ENCODE data around the gene ZFAND6.
"Not testable (repeated sequence)": the region's sequence is repeated elsewhere in the genome, so short reads cannot be mapped to it uniquely, and the experiment has no call there.

ZFAND6 gene

DNA sequence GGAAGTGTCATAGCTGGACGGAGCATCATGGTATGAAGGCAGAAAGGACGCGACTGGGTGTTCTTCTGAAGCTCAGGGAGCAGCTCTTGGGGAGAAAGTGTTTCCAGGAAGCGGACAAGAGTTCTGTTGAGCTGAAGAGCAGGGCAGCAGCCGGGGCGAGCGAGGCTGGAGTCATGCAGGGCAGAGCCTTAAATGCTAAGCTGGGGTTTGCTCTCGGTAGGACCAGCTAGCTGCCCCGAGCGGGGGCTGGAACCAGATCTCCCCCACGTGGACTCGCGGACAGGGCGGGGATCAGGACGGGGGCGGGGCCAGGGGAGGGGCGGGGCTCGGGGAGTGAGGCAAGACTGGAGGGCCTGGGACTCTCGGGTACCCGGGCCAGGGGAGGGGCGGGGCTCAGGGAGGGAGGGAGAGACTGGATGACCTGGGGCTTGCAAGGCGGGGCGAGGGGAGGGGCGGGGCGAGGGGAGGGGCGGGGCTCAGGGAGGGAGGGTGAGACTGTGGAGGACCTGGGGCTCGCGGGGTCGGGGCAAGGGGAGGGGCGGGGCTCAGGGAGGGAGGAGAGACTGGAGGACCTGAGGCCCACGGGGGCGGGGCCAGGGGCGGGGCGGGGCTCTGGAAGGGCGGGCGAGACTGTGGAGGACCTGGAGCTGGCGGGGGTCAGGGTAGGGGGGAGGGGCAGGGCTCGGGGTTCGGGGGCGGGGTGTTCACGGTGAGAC lies 92.9 kb downstream of the ZFAND6 start:
- peak; percentile 86 for DNase-seq

DNA sequence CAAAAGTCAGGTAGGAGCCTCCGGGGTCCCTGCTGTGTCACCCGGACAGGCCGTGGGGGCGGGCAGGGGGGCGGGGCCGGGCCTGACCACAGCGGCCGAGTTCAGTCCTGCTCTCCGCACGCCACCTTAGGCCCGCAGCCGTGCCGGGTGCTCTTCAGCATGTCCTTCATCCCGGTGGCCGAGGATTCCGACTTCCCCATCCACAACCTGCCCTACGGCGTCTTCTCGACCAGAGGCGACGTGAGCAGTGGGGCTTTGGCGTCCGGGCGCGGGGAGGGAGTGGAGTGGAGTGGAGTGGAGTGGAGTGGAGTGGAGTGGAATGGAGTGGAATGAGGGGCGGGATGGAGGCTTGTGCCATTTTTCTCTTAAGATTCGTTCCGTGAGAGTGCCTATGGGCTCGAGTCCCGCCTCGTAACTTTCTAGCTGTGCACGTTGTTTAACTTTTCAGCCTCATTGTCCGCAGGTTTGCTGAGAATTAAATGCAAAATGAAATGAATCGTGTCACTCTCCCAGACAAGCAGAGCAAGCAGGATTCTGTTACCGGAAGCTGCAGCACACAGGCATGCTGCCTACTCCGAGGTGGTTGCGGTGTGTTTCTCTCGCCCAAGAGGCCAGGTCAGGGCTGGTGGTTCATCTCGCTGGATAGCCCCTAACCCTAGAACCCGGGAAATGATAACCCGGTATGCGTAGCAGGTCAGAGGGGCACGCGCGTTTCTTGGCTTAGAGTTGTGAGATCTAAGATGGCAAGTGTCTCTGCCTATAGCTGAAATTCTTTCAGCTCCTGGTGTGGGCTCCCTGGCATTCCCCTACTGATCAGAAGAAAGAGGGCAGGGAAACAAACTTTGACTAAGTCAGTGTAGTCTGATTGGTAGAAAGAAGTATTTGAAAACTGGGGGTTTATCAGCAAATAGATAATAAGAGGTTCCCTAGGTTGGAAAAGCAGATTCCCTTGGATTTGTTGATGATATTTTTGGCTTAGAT lies 93.7 kb downstream of the ZFAND6 start, which contains the start of gene FAH:
TSS of gene FAH (plus strand) at position 104 of the 981 bp plus-strand sequence. CDS start at position 160, 56 bp downstream.
- no peak for DNase-seq

DNA sequence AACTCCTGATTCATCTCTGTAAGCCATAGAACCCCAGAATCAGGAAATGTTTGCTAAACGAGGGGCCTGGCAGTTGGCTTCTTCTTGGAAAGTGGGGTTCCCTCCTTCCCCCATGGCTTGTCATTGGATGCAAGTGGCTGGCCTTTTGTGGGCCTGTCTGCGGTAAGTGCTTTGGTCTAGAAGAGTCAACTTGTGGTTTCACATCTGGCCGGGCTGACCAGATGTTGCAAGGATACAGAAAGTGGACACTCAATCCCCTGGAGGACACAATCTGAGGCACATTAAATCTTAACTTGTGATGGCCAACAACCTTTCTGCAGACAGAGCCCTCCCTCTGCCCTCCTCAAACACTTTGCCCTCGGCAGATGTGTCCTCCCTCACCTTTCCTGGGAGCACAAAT lies 94.4 kb downstream of the ZFAND6 start:
- no peak for DNase-seq

DNA sequence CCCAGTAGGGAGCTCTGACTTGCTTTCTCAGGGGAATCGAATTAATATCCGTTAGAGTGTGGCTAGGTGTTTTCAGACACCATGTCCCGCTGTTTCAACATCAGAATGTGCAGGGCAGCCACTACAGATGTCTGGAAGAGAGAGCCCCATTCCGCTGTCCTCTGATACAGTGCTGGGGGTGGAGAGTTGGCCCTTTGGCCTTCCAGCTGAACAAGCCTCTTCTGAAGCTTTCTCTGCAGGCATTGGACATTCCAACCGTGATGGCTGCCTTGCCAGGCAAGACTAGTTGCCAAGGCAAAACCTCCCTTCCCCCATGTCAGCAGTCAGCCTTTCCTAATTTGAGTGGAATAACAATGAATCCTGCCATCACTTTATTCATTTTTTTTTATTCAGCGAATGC lies 94.9 kb downstream of the ZFAND6 start:
- DNase-seq, result no peak

DNA sequence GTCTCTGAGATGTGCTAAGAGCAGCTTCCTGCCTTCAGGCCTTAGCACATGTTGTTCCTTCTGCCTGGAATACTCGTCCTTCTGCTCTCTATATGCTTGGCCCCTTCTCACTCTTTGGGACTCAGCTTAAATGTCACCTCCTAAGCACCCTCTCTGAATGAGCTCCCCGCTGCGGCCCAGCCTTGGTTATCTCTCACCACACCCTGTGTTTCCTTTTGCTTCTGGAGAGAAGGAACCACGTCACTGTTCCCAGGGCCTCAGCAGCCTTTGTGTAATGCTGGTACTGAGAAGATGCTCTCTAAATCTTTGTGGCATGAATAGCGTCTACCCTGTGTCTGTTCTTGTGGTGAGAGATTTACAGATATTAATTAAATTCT lies 95.5 kb downstream of the ZFAND6 start:
- DNase-seq, result no peak

DNA sequence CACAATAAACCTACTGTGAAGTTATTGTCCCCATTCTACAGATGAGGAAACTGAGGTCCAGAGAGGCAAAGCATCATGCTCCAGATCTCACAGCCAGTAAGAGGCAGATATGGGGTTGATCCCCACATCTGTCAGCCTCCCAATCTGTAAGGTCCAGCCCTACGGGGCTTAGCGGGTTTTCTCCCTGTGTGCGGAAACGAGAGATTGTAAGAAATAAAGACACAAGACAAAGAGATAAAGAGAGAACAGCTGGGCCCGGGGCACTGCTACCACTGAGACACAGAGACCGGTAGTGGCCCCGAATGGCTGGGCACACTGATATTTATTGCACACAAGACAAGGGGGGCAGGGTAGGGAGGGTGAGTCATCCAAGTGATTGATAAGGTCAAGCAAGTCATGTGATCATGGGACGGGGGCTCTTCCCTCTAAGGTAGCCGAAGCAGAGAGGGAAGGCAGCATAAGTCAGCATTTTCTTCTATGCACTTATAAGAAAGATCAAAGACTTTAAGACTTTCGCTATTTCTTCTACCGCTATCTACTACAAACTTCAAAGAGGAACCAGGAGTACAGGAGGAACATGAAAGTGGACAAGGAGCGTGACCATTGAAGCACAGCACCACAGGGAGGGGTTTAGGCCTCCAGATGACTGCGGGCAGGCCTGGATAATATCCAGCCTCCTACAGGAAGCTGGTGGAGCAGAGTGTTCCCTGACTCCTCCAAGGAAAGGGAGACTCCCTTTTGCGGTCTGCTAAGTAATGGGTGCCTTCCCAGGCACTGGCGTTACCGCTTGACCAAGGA lies 96.1 kb downstream of the ZFAND6 start:
- DNase-seq, result not testable (repeated sequence)

DNA sequence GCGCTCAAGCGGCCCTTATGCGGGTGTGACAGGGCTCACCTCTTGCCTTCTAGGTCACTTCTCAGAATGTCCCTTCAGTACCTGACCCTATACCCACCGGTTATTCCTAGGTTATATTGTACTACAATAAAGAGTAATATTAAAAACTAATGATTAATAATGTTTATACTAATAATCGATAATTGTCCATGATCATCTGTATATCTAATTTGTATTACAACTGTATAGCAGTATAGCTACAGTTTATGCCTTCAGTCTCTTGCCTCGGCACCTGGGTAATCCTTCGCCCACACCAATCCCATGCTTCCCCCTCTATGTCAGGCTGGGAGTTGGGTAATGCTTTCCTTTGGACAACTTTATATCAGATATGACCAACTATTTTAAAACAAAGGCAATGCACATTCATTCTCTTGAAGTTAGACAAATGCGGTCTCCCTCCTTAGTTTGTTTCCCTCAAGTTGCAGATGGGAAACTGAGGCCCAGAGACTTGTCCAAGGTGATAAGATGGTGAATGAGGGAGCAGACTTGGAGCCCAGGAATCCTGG lies 96.8 kb downstream of the ZFAND6 start:
- DNase-seq, result no peak

DNA sequence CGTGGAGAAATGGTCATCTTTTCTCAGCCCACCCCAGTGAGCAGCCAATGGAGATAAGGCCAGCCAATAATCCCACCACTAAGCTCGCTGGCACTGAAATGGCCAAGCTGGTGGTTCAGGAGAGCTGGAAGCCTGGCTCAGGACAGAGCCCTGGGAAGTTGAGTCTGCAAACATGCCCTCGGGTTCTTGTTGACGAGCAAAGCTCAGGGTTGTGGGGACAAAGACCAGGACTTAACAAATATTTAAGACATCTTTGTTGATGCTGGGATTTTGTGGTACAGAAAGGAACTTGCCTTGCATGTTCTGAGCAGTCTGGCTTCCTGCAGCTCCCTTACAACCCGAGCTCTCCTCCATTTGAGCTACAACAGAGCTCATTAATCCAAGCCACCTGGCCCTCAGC lies 97.7 kb downstream of the ZFAND6 start:
- no peak for DNase-seq

DNA sequence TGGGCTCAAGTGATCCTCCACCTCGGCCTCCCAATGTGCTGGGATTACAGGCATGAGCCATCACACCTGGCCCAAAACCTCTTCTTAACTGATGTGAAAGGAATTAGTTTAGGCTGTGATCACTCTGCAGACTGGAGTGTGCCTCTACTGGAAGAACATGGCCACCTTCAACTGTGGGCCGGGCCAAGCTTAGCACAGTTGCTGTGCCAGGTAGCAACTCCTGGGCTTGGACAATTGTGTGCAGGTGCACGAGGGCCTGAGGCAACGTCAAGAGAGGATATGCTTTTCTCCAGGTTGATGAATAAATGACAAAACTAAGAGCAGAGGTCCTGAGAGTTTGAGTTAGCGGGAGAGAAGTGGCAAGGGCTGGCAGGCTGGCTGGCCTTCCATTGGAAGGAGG lies 99.8 kb downstream of the ZFAND6 start:
- no peak for DNase-seq

DNA sequence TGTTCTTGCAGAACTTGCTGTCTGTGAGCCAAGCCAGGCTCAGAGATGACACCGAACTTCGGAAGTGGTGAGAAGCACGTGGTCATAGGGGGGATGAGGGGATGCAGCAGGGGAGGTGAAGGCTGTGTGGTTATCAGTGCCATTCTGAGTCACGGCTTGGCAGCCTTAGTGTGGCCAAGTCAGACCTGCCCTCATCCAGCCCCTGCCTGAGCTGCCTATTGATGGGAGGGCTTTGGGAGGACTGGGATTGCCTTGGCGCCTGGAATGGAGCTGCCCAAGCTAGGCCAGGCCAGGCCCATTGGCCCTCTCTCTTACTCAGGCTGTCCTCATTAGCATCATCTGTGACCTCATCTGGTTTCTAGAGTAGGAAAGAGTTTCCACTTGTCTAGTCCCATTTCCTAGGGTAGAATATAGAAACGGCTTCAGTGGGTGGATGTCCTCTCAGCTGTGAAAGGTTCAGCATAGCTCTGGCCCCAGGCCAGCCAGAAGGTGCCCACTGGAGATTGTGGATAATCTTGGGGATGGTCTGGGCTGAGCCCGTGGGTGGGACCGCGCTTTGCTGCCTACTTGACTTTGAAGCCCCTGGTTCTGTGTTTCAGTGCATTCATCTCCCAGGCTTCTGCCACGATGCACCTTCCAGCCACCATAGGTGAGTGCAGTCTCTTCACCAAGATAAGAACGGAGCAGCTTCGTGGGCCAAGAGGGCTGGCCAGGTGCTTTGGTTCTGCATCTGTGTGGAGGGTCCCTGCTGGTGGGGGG lies 100.5 kb downstream of the ZFAND6 start:
- no peak for DNase-seq

DNA sequence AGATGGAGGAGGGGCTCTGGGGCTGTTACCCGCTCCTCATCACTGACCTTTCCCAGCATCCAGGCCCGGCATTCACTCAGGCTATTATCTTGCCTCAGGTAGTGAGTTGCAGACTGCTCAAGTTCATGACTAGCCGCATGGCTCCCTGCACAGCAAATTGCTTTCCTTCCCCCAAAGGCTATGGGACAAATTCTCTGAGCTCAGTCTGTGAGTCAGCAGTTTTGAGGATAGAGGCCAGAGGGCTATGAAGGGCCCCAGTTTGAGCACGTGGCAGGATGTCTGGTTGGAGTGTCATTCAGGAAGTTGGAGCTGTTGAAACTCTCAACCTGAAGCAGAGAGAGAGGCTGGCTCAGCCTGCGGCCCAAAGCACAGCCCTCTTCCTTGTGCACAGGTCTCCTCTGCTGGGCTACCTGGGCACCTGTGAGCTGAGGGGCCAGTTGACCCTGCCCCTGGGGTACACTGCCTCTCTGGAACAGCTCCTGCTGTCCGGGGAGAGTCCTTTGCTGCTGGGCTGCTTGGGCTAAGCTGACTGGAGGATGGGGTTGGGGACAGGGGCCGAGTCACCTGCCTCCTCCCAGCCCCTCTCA lies 101.2 kb downstream of the ZFAND6 start:
- no peak for DNase-seq

DNA sequence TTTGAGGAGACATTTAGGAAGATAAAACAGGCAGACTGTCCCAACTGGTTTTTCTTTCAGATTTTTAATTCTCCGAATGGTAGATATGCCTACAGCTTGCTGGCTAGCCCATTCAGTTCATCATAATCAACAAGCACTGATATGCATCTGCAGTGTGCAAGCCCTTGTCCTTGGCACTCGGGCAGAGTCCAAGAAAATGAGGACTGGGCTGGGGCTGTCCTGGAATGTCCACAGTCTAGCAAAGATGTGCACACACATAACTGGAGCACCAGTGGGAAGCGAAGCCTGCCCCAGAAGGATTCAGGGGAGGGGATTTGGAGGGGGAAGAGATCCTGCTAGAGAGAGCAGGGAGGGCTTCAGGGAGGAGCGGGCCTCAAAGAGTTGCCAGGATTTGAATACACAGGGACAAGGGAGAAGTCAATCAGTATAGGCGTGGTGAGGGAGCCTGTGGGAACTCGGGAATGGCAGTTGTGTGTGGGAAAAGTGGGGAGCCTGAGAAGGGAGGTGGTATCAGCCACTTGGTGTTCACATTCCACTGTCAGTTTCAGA lies 102.1 kb downstream of the ZFAND6 start:
- no peak for DNase-seq

DNA sequence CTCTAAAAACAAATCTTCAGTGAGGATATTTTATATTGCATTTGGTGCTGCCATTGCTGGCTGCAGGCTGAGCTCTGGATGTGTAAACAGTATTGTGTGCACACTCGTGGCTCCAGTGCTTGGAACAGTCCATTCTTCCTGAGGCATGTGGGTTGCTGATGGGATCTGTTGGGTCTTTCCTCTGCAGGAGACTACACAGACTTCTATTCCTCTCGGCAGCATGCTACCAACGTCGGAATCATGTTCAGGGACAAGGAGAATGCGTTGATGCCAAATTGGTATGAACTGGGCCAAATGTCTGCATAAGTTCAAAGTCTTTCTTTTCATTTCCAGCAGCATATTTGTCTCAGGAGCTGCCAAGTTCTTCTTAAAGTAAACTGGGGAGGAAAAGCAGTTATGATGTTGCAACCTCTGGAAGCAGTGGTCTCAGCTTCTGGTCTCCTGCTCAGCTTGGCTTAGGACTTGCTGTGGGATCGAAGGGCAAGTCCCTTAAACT lies 102.6 kb downstream of the ZFAND6 start:
- DNase-seq, result no peak

DNA sequence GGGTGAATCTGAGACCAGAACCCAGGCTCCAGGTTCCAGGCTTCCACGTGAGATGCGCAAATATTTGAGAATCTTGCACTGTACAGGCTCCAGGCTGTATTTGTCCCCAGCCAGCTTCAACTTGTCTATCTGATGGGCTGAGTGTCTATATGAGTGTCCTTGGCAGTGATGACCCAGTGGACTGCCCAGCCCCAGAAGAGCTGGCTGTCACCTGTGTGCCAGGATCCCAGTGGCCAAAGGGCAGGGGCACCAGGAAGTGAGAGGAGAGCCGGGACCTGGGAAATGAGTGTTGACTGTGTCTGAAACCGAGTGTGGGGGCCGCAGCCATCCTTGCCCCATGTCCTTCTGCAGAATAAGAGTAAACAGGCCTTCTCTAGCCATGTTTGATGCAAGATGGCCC lies 103.7 kb downstream of the ZFAND6 start:
- DNase-seq, result no peak

DNA sequence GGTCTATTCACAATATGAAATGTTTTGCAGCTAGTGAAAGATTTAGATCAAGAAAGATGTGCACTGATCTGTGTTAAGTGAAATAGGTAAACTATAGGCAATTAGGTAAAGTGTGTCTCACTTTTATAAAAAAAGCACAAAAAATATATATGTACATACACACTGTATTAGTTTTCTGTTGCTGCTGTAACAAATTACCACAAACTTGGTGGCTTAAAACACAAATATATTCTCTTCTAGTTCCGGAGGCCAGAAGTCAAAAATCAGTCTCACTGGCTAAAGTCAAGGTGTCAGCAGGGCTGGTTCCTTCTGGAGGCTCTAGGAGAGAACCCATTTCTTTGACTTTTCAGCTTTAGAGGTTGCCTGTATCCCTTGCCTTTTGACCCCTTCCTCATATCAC lies 104.4 kb downstream of the ZFAND6 start:
- DNase-seq, result no peak

DNA sequence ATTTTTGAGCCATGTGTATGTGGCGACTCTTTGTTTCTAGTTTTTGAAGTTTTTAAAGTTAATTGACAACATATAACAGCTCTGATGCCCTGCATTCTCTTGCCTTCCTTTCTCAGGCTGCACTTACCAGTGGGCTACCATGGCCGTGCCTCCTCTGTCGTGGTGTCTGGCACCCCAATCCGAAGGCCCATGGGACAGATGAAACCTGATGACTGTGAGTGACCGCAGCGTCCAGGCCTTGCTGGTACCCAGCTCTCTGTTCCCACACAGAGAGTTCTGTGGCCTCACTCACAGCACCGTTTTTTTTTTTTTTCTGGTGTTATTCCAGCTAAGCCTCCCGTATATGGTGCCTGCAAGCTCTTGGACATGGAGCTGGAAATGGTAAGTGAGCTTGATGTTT lies 108.5 kb downstream of the ZFAND6 start:
- DNase-seq, result no peak

DNA sequence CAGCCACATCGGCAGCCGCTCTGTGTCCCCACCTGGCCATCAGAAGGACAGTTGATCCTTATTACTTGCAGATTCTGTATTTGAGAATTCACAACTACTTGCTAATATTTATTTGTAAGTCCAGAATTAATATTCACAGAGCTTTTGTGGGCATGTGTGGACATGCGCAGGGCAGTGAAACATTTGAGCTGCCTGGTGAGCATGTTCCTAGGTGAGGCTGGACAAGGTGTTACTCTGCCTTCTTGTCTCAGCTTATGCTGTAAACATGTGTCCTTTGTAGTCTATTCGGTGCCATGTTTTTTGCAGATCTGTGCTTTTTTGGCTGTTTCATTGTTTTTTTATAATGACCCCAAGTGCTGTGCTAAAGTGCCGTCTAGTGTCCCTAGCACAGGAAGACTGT lies 108.9 kb downstream of the ZFAND6 start:
- no peak for DNase-seq

DNA sequence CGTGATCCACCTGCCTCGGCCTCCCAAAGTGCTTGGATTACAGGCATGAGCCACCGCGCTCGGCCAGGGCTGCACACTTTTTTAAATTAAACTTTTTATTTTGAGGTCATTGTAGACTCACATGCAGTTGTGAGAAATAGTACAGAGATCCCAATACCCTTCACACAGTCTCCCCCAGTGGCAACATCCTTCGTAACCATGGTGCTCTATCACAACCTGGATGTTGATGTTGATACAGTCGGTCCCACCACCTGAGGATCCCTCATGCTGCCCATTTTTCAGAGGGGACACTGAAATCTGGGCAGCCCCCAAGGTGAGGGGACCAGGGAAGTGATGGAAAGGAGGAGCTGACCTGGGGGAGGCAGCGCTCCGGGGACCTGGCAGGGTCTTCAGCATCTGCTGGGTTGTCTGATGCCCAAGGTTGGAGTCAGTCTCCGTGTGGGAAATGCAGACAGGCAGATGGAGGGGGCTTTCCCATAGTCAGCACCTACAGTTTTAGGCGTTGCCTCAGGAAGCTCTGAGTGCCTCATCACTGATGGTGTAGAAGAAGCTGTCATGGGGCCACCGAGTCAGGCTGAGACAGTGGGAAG lies 110.4 kb downstream of the ZFAND6 start:
- no peak for DNase-seq

DNA sequence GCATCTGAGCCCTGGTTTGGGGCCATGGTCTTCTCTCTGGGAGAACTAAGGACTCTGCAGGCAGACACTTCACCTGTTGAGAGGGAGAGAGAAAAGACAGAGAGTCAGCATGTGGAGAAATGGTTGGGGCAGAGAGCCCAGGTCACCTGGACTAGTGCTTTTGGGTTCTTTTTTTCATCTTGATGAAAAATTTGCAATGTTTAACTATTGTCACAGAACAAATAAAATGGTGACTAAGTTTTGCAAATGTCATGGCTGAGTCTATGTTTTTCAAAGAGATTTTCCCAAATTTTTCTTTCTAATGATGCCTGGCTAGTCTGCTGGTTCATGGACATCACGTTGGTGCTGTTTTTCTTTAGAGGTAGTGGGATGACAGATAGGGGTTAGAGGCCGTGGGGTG lies 111.1 kb downstream of the ZFAND6 start:
- no peak for DNase-seq

DNA sequence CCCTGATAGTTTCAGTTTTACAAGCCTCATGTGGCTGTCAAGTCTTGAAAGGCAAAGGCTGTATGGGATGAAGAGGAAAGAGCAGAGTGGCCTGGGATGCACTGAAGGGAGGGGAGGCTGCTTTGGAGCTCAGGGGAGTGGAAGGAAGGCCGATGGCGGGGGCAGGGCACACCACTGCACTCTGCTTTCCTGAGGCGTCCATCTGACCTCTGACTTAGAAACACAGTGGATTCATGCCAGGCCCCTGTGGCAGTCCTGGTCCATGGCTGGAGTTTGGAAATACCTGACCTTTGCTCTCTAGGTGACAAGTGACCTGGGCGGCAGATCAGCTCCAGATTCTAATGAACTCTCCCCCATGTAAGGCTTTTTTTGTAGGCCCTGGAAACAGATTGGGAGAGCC lies 112.3 kb downstream of the ZFAND6 start:
- DNase-seq, result no peak

DNA sequence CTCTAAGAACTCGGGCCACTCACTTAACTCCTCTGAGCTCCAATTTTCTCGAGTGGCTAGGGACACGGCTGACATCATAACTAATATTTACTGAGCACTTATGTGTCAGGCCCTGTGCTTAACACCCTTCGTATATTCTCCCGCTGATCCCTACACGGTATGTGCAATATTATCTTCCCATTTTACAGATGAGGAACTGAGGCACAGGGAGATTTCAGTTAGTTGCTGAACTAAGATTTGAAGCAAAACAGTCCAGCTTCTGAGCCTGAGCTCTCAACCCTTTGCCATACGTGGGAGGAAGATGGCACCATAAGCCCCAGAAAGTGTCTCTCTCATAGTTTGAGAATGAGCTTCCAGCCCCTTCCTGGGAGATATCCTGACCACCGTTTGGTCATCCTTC lies 112.9 kb downstream of the ZFAND6 start:
- DNase-seq, result no peak

Data from activated gamma-delta T cell (primary cell).